RPMI8226 (cell line): ENCODE data around the gene CCNDBP1.
"Not testable (repeated sequence)": the region's sequence is repeated elsewhere in the genome, so short reads cannot be mapped to it uniquely, and the experiment has no call there.

ENCODE experiments used
- DNase-seq: peaks from one replicate; pipeline ENCODE4 v3.0.0-alpha.2; 2015

CCNDBP1 gene

GRCh38 chr15:43194795-43195194 is 9.6 kb downstream of the CCNDBP1 start:
- DNase-seq = no peak

GRCh38 chr15:43196760-43197548 is 11.8 kb downstream of the CCNDBP1 start:
- no peak for DNase-seq

- not testable (repeated sequence) for DNase-seq
Observed at GRCh38 chr15:43197773-43198172, 12.6 kb downstream of the CCNDBP1 start.

DNA sequence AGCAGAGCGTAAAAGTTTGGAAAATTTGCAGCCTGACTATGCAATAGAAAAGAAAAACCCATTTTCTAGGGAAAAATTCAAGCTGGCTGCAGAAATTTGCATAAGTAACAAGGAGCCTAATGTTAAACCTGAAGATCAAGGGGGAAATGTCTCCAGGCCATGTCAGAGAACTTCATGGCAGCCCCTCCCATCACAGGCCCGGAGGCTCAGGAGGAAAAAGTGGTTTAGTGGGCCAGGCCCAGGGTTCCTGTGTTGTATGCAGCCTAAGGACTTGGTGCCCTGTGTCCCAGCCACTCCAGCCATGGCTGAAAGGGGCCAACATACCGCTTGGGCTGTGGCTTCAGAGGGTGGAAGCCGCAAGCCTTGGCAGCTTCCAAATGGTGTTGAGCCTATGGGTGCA is 13.4 kb downstream of the CCNDBP1 start:
- DNase-seq = not testable (repeated sequence)

DNA sequence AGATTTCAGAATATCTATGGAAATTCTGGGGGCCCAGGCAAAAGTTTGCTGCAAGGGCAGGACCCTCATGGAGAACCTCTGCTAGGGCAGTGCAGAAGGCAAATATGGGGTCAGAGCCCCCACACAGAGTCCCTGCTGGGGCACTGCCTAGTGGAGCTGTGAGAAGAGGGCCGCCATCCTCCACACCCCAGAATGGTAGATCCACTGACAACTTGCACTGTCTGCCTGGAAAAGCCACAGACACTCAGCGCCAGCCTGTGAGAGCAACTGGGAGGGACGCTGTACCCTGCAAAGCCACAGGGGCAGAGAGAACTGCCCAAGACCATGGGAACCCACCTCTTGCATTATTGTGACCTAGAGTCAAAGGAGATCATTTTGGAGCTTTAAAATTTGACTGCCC is 13.8 kb downstream of the CCNDBP1 start:
- DNase-seq = no peak

GRCh38 chr15:43199945-43200488 is 14.8 kb downstream of the CCNDBP1 start:
- no peak for DNase-seq

- peak; percentile 43 for DNase-seq
Observed at GRCh38 chr15:43204016-43204901, 19.1 kb downstream of the CCNDBP1 start.

GRCh38 chr15:43206054-43206453 is 20.9 kb downstream of the CCNDBP1 start:
- no peak for DNase-seq

DNA sequence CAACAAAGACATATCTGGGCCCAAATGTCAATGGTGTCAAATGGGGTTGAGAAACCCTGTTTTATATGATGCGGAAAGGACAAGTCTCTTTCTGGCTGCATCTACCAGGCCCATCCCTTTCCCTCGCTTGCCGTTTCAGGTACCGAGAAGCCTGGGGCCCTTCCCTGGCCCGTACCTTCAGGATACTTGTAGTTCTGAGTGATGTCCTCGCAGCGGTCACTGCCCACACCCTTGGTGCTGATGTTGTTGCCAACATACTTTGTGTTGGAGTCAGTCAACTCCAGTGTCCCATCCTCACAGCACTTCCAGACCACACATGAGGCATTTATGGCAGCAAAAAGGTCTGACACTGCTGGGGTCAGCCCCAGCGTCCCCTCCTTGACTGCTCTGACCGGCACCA is 21.8 kb downstream of the CCNDBP1 start:
- no peak for DNase-seq

DNA sequence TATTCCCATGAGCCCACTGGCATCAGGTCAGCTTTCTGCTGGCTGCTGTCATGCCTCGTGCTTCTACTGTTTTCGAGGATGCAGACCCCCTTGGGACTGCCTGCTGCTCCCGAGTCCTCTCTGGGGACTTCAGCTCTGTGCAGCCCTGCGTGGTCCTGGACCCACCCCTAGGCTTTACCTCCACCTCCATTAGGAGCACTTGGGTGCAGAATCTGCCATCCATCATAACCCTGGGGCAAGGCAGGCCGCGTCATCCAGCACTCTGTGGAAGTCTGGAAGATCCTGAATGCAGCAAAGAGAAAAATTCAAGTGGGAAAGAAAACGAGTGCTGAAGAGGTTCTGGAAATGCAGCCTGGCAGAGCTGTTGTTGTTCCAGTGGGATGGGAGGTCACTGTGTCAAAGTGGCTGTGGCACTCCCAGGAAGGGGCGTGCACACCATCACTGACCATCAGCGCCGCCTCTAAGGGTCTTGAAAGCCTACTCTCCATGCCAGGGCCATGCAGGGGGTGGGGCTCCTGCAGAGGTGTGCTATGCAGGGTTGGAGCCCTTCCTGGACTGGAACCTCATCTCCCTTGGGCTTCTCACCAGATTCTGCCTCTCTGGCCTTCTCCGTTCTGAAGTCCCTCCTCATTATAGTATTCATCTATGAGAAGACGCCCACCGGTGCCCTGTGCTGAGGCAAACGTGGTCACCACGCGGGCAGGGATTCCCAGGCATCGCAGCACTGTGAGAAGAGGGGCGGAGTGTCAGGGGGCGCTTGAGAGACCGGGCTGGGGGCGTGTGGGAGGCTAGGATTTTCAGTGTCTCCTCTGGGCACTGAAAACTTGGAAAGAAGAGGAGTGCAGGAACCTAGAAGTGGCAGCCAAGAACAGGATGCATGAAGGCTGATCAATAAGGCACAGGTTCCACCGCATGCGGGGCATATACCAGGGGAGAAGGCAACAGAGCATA is 23.1 kb downstream of the CCNDBP1 start:
- no peak for DNase-seq

DNA sequence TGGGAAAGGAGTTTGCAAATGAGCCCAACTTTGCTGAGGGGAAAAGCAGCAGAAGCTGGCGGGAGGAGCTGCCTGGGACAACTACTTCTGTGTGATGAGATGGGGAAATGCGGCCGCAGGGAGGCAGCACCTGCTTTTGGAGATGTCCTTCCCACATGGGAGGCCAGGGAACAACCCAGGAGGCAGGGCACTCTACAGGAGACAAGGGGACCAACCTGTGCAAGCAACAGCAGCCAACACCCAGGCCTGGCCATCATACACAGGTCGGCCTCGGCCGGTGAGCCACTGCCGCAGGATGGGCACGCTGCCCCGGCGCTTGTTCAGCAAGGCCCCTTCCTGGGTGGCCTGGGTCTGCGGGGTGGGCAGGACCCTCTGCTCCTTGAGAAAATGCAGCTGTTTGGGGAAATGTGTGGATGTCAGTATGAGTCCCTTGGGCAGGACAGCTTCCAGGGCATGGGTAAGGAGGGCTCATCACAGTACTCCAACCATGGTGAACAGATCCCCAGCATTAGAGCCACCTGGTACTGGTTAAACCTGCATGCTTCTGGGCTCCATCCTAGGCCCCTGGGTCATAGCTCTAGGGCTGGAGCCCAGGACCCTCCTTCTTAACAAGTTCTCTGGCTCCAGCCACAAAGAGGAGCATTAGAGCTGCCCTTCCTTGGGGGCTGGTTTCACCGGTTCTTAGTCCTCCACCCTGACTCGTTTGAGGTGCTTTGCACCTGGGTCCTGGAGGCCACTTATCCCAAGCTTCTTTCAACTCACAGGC is 24.0 kb downstream of the CCNDBP1 start:
- DNase-seq = no peak

DNA sequence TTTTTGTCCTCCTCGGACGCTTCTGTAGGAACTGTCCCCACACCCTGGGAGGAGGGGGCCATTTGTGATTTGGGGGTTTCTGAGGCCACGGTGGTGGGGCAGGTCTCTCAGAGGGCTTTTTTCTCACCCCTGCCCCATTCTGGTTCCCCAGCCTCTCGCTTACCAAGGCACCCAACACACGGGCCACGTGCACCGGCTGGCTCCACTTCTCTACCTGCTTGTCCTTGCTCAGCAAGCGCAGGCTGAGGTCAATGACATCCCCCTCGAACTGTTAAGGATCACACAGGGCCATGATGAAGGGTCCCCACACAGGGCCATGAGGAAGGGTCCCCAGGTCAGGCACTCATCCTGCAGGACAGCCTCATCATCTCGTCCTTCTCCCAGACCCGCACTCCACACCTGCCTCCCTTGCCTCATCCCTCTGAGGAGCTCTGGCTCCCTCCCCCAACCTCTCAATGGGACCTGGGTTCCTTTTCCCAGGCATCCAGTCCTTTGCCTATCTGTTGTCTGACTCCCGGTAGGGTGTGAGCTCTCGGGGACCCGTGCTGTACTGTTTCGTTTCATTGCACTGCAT is 25.1 kb downstream of the CCNDBP1 start:
- no peak for DNase-seq

GRCh38 chr15:43210807-43211206 is 25.6 kb downstream of the CCNDBP1 start:
- no peak for DNase-seq

DNA sequence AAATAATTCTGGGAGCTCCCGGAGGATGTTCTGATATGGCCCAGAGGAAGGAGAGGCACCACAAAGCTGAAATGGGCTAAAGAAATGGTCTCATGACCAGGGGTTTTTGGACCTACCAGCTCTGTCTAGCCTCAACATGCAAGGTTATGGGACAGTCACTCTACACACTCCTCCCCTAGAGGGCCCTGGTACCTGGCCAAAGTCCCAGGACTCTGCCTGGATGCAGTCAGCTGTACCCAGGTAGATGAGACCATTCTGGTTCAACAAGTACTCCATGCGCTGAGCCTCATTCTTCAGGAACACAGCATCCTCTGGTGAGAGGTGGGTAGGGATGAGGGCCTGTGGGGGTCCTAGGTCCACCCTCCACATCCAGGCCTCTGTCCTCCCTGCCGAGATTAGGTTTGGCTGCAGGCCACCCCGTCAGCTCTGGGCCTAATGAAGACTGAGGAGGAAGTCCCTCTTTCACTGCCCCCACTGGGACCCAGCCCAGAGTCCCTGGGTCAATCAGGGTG is 26.1 kb downstream of the CCNDBP1 start:
- DNase-seq = no peak

DNA sequence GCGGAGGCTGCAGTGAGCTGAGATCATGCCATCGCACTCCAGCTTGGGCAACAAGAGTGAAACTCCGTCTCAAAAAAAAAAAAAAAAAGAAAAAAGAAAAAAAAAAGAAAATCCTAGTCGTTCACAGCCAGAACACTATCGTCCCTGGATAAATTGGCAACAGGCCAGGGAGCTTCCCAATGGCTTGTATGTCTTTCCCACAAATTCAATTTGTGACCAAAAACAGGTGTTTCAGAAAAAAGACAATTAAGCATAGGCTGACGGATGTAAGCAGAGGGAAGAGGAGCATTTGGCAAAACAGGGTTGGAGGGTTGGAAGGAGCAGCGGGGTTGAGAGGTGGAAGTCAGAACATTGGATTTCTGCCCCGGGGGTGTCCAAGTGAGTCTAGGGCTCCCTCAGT is 27.1 kb downstream of the CCNDBP1 start:
- DNase-seq = no peak

GRCh38 chr15:43212951-43213350 is 27.7 kb downstream of the CCNDBP1 start:
- no peak for DNase-seq

GRCh38 chr15:43213466-43213865 is 28.3 kb downstream of the CCNDBP1 start:
- no peak for DNase-seq

DNA sequence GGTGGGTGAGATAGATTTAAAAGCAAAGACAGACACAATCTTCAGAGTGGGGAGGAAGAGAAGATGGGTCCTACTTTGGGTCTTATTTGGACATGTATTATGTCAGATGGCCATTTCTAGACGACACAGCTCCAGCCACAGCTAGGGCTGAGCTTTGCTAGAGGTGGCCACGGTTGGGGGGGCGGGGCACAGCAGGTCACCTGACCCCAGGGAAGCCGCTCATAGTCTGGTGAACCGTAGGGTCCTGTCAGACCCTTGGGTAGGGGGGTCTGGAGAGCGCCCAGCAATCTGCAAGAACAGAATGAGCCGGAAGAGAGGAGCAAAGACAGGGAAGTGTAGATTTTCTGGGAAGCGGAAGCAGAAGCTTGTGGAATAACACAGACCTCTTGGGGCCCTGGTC is 29.0 kb downstream of the CCNDBP1 start:
- no peak for DNase-seq

- DNase-seq = no peak
Observed at GRCh38 chr15:43214592-43215295, 29.5 kb downstream of the CCNDBP1 start.

DNA sequence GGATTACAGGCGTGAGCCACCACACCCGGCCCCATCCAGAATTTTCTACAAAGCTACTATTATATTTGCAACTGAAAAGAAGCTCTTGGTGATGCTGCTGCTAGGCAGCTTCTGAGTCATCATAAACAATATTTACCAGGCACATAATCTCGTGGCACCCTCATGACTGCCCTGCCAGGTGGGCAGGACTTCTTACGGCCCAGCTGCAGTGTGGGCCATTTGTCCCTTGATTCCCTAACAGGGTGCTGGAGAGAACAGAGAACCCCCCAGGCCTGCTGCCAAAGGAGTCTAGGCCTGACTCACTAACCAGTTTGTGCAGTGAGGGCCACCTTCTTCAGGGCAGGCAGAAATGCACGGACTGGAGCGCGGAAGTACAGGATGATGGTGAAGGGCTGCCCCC is 30.8 kb downstream of the CCNDBP1 start:
- no peak for DNase-seq
